Transverse colon (tissue), 4 donors: ENCODE data around the gene CTSD. TPM values are rescaled to one million over a fixed set of nuclear protein-coding genes. Genes with fewer than 3 reads are reported as not detected.
"Not testable (repeated sequence)": the region's sequence is repeated elsewhere in the genome, so short reads cannot be mapped to it uniquely, and the experiment has no call there.

Experiments
- DNase-seq: peaks from one replicate; pipeline ENCODE4 v3.0.0-alpha.2; 2019
- H3K27ac ChIP-seq, 4 donors: fragments of 200-600 bp; sonication (generic); 2 replicates each; pipeline ENCODE4 v1.5.1; 2016 to 2018; ENCODE audit warnings: inconsistent platforms in 4 of 4
- H3K27me3 ChIP-seq: fragments of 200-600 bp; sonication (generic); 2 replicates; pipeline ENCODE4 v1.5.1; 2017; ENCODE audit warnings: inconsistent platforms
- H3K36me3 ChIP-seq, 4 donors: fragments of 200-600 bp; sonication (generic); 2 replicates each; pipeline ENCODE4 v1.5.1; 2017 to 2019; ENCODE audit warnings: inconsistent platforms in 4 of 4
- H3K4me1 ChIP-seq, 4 donors: fragments of 200-600 bp; sonication (generic); 2 replicates each; pipeline ENCODE4 v1.5.1; 2017 to 2020; ENCODE audit warnings: inconsistent platforms in 4 of 4
- H3K4me3 ChIP-seq, 4 donors: fragments of 200-600 bp; sonication (generic); 1 replicate in 1 of 4; 2 replicates in 3 of 4; pipeline versions ENCODE4 v1.5.1 to v1.6.1; 2017 to 2019; ENCODE audit warnings: inconsistent platforms in 4 of 4
- H3K9me3 ChIP-seq, 2 donors: fragments of 200-600 bp; sonication (generic); 2 replicates each; pipeline ENCODE4 v1.5.1; 2017 to 2019; ENCODE audit warnings: inconsistent platforms in 2 of 2
- CTCF ChIP-seq, 5 experiments: fragments of 200-600 bp in 3 of 5; fragments of 450-650 bp in 2 of 5; sonication (generic) in 3 of 5; IDR thresholded peaks; 1 replicate in 2 of 5; 2 replicates in 3 of 5; pipeline ENCODE4 v1.5.1; 2016 to 2017; ENCODE audit warnings: antibody characterized with exemption in 5 of 5, inconsistent platforms in 3 of 5, mild to moderate bottlenecking in 2 of 5, moderate library complexity in 1 of 5
- EP300 ChIP-seq: sonication (generic); formaldehyde crosslinking; IDR thresholded peaks from one replicate; pipeline ENCODE4 v1.6.1; 2017; ENCODE audit warnings: antibody characterized with exemption, low read depth
- POLR2A ChIP-seq: fragments of 450-650 bp; IDR thresholded peaks from one replicate; pipeline ENCODE4 v1.6.1; 2016; ENCODE audit warnings: antibody characterized with exemption, mild to moderate bottlenecking, moderate library complexity
- POLR2AphosphoS5 ChIP-seq, 3 donors: sonication (generic); formaldehyde crosslinking; IDR thresholded peaks; one replicate each; pipeline ENCODE4 v1.6.1; 2016; ENCODE audit warnings: antibody characterized with exemption in 3 of 3
- WGBS, 2 donors: methylation state at CpG; one replicate each; pipeline ENCODE4 v1.1.5; 2018; ENCODE audit warnings: low coverage in 1 of 2; 5-methylcytosine and 5-hydroxymethylcytosine counted together
- in situ Hi-C, 4 donors: fragments of 200-750 bp; cut with MboI; loops; one replicate each; pipeline versions ENCODE4 v1.15.0 to v1.15.1; 2017; ENCODE audit warnings: low sequenced_read_pairs in 3 of 4, low pct_ligation_motif_present in 1 of 4, low pct_unique_long_range_greater_than_20kb in 1 of 4
- intact Hi-C: fragments of 100-400 bp; cut with DNase I; formaldehyde crosslinking; loops from one replicate; pipeline ENCODE4 v1.15.1; 2023; ENCODE audit warnings: low total_unique reads
- total RNA-seq, 4 donors: library from RNA; depleted of rRNA; stranded (reverse); fragments of >200 nt; gene quantifications; one replicate each; pipeline ENCODE4 v1.1.0, GENCODE V29; 2016

CTSD gene
- total RNA-seq, 4 donors from 2014 or later = 548 to 1,794 (median 1,176) TPM

GRCh38 chr11:1770061-1770460 lies 6.3 kb upstream of the CTSD start:
- no peaks in the 10 kb centered on the region for H3K27me3 ChIP-seq
- in situ Hi-C loops (no loop called here), intact Hi-C loops (no loop called here)
- TF ChIP-seq POLR2A (no peak), EP300 (no peak), POLR2AphosphoS5 (IDR thresholded peaks at IDR 0.05) (no peak), CTCF (IDR thresholded peaks at IDR 0.05) (no peak)
- 94 to 95% methylated on average over 2 to 7 of the region's 7 CpGs for WGBS, 2 donors
- H3K4me3 ChIP-seq = no peak overlapping the region
- no peak overlapping the region for H3K27ac ChIP-seq
- H3K36me3 ChIP-seq = no peaks in the 10 kb centered on the region
- peak; percentile 4 for DNase-seq
- peaks cover 0 to 24% (median 14%) of the 10 kb centered on the region in 4 donors for H3K4me1 ChIP-seq
- no peaks in the 10 kb centered on the region for H3K9me3 ChIP-seq

- H3K27ac ChIP-seq = peak overlapping the region in 3 of 4 donors; percentile 5 to 57 (median 46)
- peak; percentile 73 for DNase-seq
- H3K4me1 ChIP-seq = peaks cover 1 to 26% (median 15%) of the 10 kb centered on the region in 4 donors
- H3K36me3 ChIP-seq, intact Hi-C loops, H3K9me3 ChIP-seq, H3K27me3 ChIP-seq, H3K4me3 ChIP-seq, in situ Hi-C loops: not testable (repeated sequence)
- WGBS, 2 donors = 57% methylated on average over 9 of the region's 9 CpGs; no CpG with 5 or more reads in 1 of the 2 donors
Observed at GRCh38 chr11:1769304-1769936, 5.7 kb upstream of the CTSD start.

- Histone ChIP-seq H3K27me3 (no peaks in the 10 kb centered on the region), H3K36me3 (no peaks in the 10 kb centered on the region), H3K4me1 (peaks cover 4 to 27% (median 17%) of the 10 kb centered on the region in 4 donors), H3K9me3 (no peaks in the 10 kb centered on the region), H3K27ac (no peak overlapping the region), H3K4me3 (no peak overlapping the region)
- WGBS, 2 donors = 77% methylated on average over 7 of the region's 7 CpGs; no CpG with 5 or more reads in 1 of the 2 donors
- DNase-seq = no peak
- in situ Hi-C loops (no loop called here), intact Hi-C loops (no loop called here)
- TF ChIP-seq POLR2A (no peak), CTCF (IDR thresholded peaks at IDR 0.05) (no peak), EP300 (no peak), POLR2AphosphoS5 (IDR thresholded peaks at IDR 0.05) (no peak)
Observed at GRCh38 chr11:1768141-1768469, 4.4 kb upstream of the CTSD start.

GRCh38 chr11:1767399-1768140 lies 3.8 kb upstream of the CTSD start:
- intact Hi-C loops = no loop called here
- H3K27ac ChIP-seq = no peak overlapping the region
- WGBS, 2 donors = 79 to 80% methylated on average over 4 to 19 of the region's 19 CpGs

GRCh38 chr11:1766719-1767398 lies 3.1 kb upstream of the CTSD start:
- WGBS, 2 donors = 93% methylated on average over 16 of the region's 22 CpGs; no CpG with 5 or more reads in 1 of the 2 donors
- no peak for TF ChIP-seq POLR2A
- Histone ChIP-seq H3K27me3 (no peaks in the 10 kb centered on the region), H3K4me3 (no peak overlapping the region), H3K27ac (no peak overlapping the region), H3K9me3 (no peaks in the 10 kb centered on the region), H3K4me1 (peaks cover 14 to 28% (median 17%) of the 10 kb centered on the region in 4 donors), H3K36me3 (no peaks in the 10 kb centered on the region)
- in situ Hi-C loops (no loop called here), intact Hi-C loops (no loop called here)
- no peak for DNase-seq

More at GRCh38 chr11:1767399-1768140, 3.8 kb upstream of the CTSD start:
- no peak for DNase-seq
- Histone ChIP-seq H3K4me1 (peaks cover 8 to 27% (median 16%) of the 10 kb centered on the region in 4 donors), H3K36me3 (no peaks in the 10 kb centered on the region), H3K9me3 (no peaks in the 10 kb centered on the region), H3K27me3 (no peaks in the 10 kb centered on the region), H3K4me3 (no peak overlapping the region)
- in situ Hi-C loops = no loop called here
- TF ChIP-seq EP300 = no peak
